Activated T-helper 17 cell treated with anti-CD3 and anti-CD28 coated beads, Interleukin-2, amount 50 U/mL, for 72 hours (primary cell): ENCODE data around the gene CFHR5. TPM values are rescaled to one million over a fixed set of nuclear protein-coding genes. Genes with fewer than 3 reads are reported as not detected.

Experiments
- ATAC-seq: fragments of 150-1000 bp; cut with Tn5 transposase; replicated peaks from 2 replicates; pipeline ENCODE4 v1.10.0; 2021; ENCODE audit warnings: mild to moderate bottlenecking, moderate library complexity
- H3K27ac Mint-ChIP-seq: one replicate; pipeline ENCODE4 v1.8.0; 2022; ENCODE audit warnings: mixed read lengths
- H3K27me3 Mint-ChIP-seq: one replicate; pipeline ENCODE4 v1.8.0; 2022; ENCODE audit warnings: mixed read lengths
- H3K36me3 Mint-ChIP-seq: one replicate; pipeline ENCODE4 v1.8.0; 2022; ENCODE audit warnings: low read depth, mild to moderate bottlenecking, mixed read lengths
- H3K4me1 Mint-ChIP-seq: one replicate; pipeline ENCODE4 v1.8.0; 2022; ENCODE audit warnings: mixed read lengths
- H3K4me3 Mint-ChIP-seq: one replicate; pipeline ENCODE4 v1.8.0; 2022; ENCODE audit warnings: mild to moderate bottlenecking, mixed read lengths
- H3K9me3 Mint-ChIP-seq: one replicate; pipeline ENCODE4 v1.8.0; 2022; ENCODE audit warnings: mixed read lengths
- total RNA-seq, 2 donors: library from RNA; stranded (reverse); gene quantifications; one replicate each; pipeline ENCODE4 v1.2.3, GENCODE V29; 2022

Gene CFHR5
- total RNA-seq, 2 donors from 2014 or later = not detected

- peaks cover 4% of the 10 kb centered on the region for H3K9me3 Mint-ChIP-seq
- no peak overlapping the region for H3K27ac Mint-ChIP-seq
- no peaks in the 10 kb centered on the region for H3K4me1 Mint-ChIP-seq
- peaks cover 9% of the 10 kb centered on the region for H3K27me3 Mint-ChIP-seq
- no peak overlapping the region for H3K4me3 Mint-ChIP-seq
- H3K36me3 Mint-ChIP-seq = no peaks in the 10 kb centered on the region
- no peak for ATAC-seq
These were observed 65.5 kb downstream of the CFHR5 start for GRCh38 chr1:197042676-197043341.

GRCh38 chr1:197049100-197049499 is 71.7 kb downstream of the CFHR5 start:
- no peaks in the 10 kb centered on the region for H3K36me3 Mint-ChIP-seq
- no peak overlapping the region for H3K4me3 Mint-ChIP-seq
- peaks cover 4% of the 10 kb centered on the region for H3K9me3 Mint-ChIP-seq
- no peaks in the 10 kb centered on the region for H3K4me1 Mint-ChIP-seq
- peaks cover 4% of the 10 kb centered on the region for H3K27me3 Mint-ChIP-seq
- no peak overlapping the region for H3K27ac Mint-ChIP-seq
- ATAC-seq = no peak

Other genes with a start within 250 kb of the CFHR5 start
- gene CFHR3, start 202.7 kb upstream of the CFHR5 start, total RNA-seq = not detected
- gene CFHR1, start 157.8 kb upstream of the CFHR5 start, total RNA-seq = under 1 TPM in 1 of 2 donors, not detected in 1; 0.24 TPM
- not detected for gene CFHR4, start 89.5 kb upstream of the CFHR5 start, total RNA-seq
- gene CFHR2, start 33.8 kb upstream of the CFHR5 start, total RNA-seq = not detected
- under 1 TPM in 1 of 2 donors, not detected in 1; 0.13 TPM for gene F13B, start 89.7 kb downstream of the CFHR5 start, total RNA-seq
- gene ASPM, start 169.1 kb downstream of the CFHR5 start, total RNA-seq = 10 to 100 TPM; 59.0 to 61.5 TPM
- gene ZBTB41, start 223.7 kb downstream of the CFHR5 start, total RNA-seq = 10 to 100 TPM in 1 of 2 donors, 1 to 10 TPM in 1; 5.9 to 13.4 TPM